Activated naive CD8-positive, alpha-beta T cell treated with anti-CD3 and anti-CD28 coated beads, Interleukin-2, amount 50 U/mL, for 24 hours (primary cell): ENCODE data around the gene ZNF513.
"Not testable (repeated sequence)": the region's sequence is repeated elsewhere in the genome, so short reads cannot be mapped to it uniquely, and the experiment has no call there.

Experiments
- ATAC-seq: fragments of 150-1000 bp; cut with Tn5 transposase; one replicate; pipeline ENCODE4 v1.10.0; 2021
- DNase-seq: peaks from one replicate; pipeline ENCODE4 v3.0.0; 2021
- H3K27ac Mint-ChIP-seq: one replicate; pipeline ENCODE4 v1.8.0; 2021; ENCODE audit warnings: mild to moderate bottlenecking, mixed read lengths
- H3K27me3 Mint-ChIP-seq: one replicate; pipeline ENCODE4 v1.8.0; 2021; ENCODE audit warnings: mixed read lengths
- H3K36me3 Mint-ChIP-seq: one replicate; pipeline ENCODE4 v1.8.0; 2021; ENCODE audit warnings: low read depth, mixed read lengths
- H3K4me1 Mint-ChIP-seq: one replicate; pipeline ENCODE4 v1.8.0; 2021; ENCODE audit warnings: mixed read lengths
- H3K4me3 Mint-ChIP-seq: one replicate; pipeline ENCODE4 v1.8.0; 2021; ENCODE audit warnings: mild to moderate bottlenecking, moderate library complexity, mixed read lengths
- H3K9me3 Mint-ChIP-seq: one replicate; pipeline ENCODE4 v1.8.0; 2021; ENCODE audit warnings: mixed read lengths

ZNF513 gene

DNA sequence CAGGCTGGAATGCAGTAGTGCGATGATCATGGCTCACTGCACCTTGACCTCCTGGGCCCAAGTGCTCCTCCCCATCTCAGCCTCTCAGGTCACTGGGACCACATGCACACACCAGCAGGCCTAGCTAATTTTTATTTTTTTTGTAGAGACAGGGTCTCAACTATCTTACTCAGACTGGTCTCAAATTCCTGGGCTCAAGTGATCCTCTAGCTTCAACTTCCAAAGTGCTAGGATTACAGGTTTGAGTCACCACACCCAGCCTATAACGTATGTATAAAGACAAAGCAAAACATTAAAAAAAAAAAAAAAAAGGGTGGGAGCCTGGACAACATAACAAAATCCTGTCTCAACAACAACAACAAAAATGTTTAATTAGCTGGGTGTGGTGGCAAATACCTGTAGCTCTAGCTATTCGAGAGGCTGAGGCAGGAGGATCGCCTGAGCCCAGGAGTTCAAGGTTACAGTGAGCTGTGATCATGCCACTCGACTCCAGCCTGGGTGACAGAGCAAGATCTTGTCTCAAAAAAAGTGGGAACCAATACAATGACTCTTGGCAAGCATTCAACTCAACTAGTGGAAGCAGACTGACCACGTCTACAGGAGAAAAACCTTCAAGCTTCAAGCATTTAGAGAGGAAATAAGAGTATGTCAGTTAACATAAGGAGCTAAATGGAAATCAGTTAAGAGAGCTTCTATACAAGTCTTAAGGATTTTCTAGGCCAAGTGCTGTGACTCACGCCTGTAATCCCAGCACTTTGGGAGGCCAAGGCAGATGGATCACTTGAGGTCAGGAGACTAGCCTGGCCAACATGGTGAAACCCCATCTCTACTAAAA is 26.6 kb downstream of the ZNF513 start:
- no peak for ATAC-seq
- H3K36me3 Mint-ChIP-seq: peaks cover 18% of the 10 kb centered on the region
- peak overlapping the region; percentile 13 for H3K27ac Mint-ChIP-seq
- H3K4me3 Mint-ChIP-seq: peak overlapping the region; percentile 96
- no peaks in the 10 kb centered on the region for H3K9me3 Mint-ChIP-seq
- peaks cover 68% of the 10 kb centered on the region for H3K4me1 Mint-ChIP-seq
- H3K27me3 Mint-ChIP-seq: no peaks in the 10 kb centered on the region
- DNase-seq: no peak

DNA sequence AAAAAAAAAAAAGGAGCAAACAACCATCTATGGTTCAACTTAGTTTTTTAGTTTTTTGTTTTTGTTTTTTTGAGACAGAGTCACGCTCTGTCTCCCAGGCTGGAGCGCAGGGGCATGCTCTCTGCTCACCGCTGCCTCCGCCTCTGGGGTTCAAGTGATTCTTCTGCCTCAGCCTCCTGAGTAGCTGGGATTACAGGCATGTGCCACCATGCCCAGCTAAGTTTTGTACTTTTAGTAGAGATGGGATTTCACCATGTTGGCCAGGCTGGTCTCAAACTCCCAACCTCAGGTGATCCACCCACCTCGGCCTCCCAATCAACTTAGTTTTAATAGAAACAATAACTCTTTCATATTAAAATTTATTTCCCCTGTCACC is 27.2 kb downstream of the ZNF513 start:
- not testable (repeated sequence) for H3K27ac Mint-ChIP-seq, DNase-seq, H3K9me3 Mint-ChIP-seq, ATAC-seq, H3K27me3 Mint-ChIP-seq
- Mint-ChIP-seq H3K4me1 (peaks cover 65% of the 10 kb centered on the region), H3K4me3 (peak overlapping the region; percentile 28), H3K36me3 (peaks cover 17% of the 10 kb centered on the region)

DNA sequence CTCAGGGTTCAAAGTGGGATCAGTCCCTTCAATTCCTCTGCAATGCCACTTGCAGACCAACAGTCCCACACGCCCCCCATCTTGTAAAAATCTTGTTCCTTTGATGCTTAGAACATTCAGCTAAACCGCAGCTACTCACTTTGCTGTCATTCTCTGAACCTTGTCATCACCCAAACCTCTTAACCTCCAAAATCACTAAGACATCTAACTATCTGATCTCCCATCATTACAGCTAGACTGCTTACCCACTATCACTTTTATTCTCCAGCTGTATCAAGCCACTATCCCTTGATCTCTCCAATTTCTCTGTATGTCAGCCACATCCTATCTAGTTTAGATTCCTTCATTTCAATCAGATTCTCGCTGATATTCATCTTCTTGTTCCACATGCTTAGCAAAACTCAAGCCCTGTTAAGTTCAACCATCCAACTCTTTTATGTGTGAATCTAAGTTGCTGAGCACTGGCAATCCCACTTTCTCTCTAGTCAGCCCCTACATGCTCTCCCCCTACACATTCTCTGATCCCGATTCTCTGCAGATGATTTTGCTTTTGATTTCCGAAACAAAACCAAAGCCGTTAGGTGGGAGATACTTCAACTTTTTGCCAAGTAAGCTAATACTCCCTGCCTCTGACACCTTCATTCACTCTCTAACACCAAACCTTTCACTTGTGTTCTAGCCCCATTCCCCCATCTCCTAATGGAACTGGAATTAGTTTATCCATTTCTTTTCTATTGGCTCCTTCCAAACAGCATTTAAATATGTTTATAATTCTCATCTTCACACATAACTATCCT is 28.5 kb downstream of the ZNF513 start:
- Mint-ChIP-seq H3K4me3 (peak overlapping the region; percentile 1), H3K4me1 (peaks cover 60% of the 10 kb centered on the region), H3K9me3 (no peaks in the 10 kb centered on the region), H3K36me3 (peaks cover 18% of the 10 kb centered on the region), H3K27ac (peak overlapping the region; percentile 0), H3K27me3 (no peaks in the 10 kb centered on the region)
- no peak for DNase-seq
- ATAC-seq: peak; percentile 49

DNA sequence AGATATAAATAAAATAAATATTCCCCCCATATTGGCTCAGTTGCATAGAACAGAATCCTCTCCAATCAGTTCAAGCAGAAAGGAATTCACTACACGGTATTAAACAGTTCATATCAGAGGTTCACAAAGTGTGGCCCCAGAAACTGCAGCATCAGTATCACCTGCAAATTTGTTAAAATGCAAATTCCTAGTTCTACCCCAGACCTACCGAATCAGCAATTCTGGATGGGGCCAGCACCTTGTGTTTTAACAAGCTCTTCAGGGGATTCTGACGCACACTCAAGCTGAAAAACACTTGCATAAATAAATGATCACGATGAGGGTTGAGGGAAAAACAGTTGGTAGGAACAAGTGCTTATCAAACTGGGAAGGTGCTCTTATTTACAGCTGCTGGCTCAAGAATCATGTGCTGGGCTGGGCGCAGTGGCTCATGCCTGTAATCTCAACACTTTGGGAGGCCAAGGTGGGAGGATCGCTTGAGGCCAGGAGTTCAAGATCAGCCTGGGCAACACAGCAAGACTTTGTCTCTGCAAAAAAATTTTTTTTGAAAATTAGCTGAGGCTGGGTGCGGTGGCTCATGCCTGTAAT is 30.3 kb downstream of the ZNF513 start:
- peaks cover 47% of the 10 kb centered on the region for H3K4me1 Mint-ChIP-seq
- H3K36me3 Mint-ChIP-seq: peaks cover 14% of the 10 kb centered on the region
- H3K27me3 Mint-ChIP-seq: no peaks in the 10 kb centered on the region
- no peak overlapping the region for H3K27ac Mint-ChIP-seq
- ATAC-seq (no peak), DNase-seq (no peak)
- H3K4me3 Mint-ChIP-seq: no peak overlapping the region
- no peaks in the 10 kb centered on the region for H3K9me3 Mint-ChIP-seq

DNA sequence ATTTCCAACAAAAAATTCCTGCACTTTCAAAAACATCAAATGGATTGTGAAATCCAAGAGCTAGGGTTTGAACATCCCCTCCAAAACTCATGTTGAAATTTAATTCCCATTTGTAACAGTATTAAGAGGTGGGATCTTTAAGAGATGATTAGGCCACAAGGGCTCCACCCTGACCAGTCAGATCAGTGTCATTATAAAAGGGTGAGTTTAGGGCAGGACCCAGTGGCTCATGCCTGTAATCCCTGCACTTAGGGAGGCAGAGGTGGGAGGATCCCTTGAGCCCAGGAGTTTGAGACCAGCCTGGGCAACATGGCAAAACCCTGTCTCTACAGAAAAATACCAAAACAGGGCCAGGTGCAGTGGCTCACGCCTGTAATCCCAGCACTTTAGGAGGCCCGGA is 32.9 kb downstream of the ZNF513 start:
- Mint-ChIP-seq H3K27me3 (no peaks in the 10 kb centered on the region), H3K4me3 (no peak overlapping the region), H3K36me3 (peaks cover 17% of the 10 kb centered on the region), H3K27ac (no peak overlapping the region), H3K4me1 (peaks cover 28% of the 10 kb centered on the region), H3K9me3 (no peaks in the 10 kb centered on the region)
- no peak for DNase-seq
- ATAC-seq: no peak

DNA sequence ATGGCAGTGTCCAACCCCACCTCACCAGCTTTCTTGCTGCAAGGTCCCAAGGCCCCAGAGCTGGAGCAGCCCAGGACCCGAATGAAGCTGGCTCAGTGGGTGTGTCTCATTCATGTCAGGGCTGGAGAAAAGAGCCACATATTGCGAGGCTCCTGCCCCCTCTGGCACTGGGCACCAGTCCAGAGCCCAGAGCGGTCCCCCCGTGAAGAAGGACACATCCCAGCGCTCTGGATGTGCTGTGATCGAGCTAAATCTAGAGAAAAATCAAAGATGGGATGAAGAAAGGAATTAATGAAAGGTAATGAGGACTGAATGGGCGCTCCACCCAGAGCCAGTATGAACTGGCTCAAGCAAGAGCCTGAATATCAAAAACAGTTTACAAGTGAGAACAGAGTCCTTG is 44.4 kb downstream of the ZNF513 start:
- Mint-ChIP-seq H3K4me1 (no peaks in the 10 kb centered on the region), H3K4me3 (no peak overlapping the region), H3K36me3 (peaks cover 32% of the 10 kb centered on the region), H3K9me3 (no peaks in the 10 kb centered on the region), H3K27ac (no peak overlapping the region), H3K27me3 (no peaks in the 10 kb centered on the region)
- ATAC-seq: no peak
- no peak for DNase-seq

DNA sequence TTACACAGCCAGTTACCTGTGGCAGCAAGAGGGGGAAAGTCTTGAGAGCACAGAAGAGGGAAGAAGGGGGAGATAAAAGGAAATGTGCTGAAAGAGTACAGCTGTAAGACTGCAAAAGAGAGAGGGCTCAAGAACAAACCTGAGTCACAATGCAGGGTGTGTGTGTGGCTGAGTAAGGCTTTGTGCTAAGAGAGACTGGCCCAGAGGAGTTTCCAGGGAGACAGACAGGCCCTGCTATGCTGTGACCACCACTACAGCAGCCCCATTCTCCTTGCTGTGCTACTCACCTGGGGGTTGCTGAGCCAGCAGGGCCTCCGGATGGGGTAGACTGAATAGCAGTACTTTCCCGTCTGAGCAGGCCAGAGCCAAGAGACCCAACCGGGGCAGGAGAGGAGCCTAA is 45.2 kb downstream of the ZNF513 start:
- Mint-ChIP-seq H3K27ac (no peak overlapping the region), H3K27me3 (no peaks in the 10 kb centered on the region), H3K9me3 (no peaks in the 10 kb centered on the region), H3K4me1 (no peaks in the 10 kb centered on the region), H3K4me3 (no peak overlapping the region), H3K36me3 (peaks cover 31% of the 10 kb centered on the region)
- DNase-seq: no peak
- ATAC-seq: no peak
